ENCODE data around the gene RFX4. TPM values are rescaled to one million over a fixed set of nuclear protein-coding genes. Genes with fewer than 3 reads are reported as not detected.
A peak's percentile ranks its signal among the peaks of the same experiment; 100 is the strongest.

RFX4 gene
- total RNA-seq (2014; rRNA removed; shearing (Covaris generic)): not detected in 2 replicates

DNA sequence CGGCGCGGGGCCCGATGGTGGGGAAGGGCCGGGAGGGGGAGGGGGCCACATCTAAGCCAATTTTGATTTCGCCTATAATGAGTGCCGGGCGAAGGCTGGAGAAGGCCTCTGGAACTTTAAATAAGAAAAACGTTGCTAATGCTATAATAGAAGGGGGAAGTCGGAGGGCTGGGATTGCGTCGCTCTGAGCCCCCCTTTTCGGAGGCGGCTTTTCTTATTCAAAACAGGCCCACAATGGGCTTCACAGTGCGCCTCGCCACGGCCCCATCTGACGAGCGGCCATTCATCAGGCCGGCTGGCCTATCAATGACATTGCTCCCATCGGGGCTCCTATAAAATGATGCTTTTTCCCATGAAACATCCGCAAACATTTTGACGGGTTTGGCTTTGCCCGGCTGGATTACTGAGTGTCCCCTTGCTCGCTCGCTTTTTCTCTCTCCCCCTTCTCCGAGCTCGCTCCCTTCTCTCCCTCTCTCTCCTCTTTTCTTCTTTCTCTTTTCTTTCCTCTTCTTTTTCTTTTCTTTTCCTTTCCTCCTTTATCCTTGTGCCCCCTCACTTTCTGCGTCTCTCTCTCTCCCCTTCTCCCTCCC is at the start of gene RFX4:
Gene RFX4 (plus strand): TSS at position 364 of the 590 bp plus-strand sequence. CDS start 317 bp downstream, outside the sequence.
- in situ Hi-C loops (cut with HindIII; ENCODE audit: low sequenced_read_pairs): no loop called here
- peak; percentile 20 for DNase-seq (ENCODE audit: low spot score)

DNA sequence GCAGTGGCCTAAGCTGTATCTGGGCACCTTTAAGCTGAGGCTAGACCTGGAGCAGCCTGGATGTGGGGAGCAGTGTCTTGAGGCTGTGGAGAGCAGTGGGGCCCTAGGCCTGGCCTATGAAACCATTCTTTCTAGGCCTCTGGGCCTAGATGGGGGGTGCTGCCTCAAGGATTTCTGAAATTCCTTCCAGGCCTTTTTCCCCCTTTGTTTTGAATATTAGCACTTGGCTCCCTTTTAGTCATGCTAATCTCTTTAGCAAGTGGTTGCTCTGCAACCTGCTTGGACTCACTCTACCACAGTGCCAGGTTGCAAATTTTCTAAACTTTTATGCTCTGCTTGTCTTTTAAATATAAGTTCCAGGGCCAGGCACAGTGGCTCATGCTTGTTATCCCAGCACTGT is 41.6 kb upstream of the RFX4 start:
- in situ Hi-C loops (cut with HindIII; ENCODE audit: low sequenced_read_pairs): no loop called here
- DNase-seq (ENCODE audit: low spot score): no peak

DNA sequence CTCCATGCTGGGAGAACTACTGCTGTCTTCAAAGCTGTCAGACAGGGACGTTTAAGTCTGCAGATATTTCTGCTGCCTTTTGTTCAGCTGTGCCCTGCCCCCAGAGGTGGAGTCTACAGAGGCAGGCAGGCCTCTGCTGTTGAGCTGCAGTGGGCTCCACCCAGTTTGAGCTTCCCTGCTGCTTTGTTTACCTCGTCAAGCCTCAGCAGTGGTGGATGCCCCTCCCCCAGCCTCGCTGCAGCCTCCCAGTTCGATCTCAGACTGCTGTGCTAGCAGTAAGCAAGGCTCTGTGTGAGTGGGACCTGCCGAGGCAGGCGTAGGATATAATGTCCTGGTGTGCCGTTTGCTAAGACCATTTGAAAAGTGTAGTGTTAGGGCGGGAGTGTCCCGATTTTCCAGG is 31.4 kb upstream of the RFX4 start:
- DNase-seq (ENCODE audit: low spot score): no peak
- in situ Hi-C loops (cut with HindIII; ENCODE audit: low sequenced_read_pairs): no loop called here

DNA sequence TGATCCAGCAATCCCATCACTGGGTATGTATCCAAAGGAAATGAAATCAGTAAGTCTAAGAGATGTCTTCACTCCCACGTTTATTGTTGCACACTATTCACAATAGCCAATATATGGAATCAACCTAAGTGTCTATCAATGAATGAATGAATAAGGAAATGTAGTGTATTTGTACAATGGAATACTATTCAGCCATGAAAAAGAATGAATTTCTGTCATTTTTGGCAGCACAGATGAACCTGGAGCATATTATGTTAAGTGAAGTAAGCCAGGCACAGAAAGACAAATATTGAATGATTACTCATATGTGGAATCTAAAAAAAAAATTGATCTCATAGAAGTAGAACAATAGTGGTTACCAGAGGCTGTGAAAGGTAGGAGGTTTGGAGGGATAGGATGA is 30.6 kb upstream of the RFX4 start:
- in situ Hi-C loops (cut with HindIII; ENCODE audit: low sequenced_read_pairs): no loop called here
- no peak for DNase-seq (ENCODE audit: low spot score)

DNA sequence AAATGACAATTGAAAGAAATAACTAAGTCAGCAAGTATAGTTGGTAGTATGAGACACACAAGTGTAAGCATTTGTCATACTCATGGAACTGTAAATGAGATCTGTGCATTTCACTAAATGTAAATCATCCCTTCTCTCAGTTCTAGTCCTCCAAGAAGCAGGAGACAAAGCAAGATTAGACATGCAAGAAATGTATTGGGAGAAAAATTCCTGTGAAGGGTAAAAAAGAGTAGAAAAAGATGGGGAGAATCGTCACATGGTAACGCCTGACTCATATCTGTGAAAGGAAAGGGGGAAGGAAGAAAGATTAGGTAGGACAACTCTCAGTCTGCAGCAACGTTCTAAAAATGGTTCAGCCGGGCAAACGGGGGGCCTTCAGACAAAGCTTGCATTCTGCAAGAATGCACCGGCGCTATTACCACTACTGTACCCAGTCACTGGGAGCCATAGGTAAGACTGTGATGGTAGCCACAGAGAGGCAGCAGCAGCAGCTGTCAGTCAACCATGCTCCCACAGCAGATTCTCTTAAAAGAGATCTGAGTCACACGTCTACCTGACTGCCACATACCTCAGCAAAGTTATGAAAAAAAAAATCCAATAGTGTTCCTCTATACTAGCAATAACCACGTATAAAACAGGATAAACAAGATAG is 18.0 kb upstream of the RFX4 start:
- in situ Hi-C loops (cut with HindIII; ENCODE audit: low sequenced_read_pairs): no loop called here
- DNase-seq (ENCODE audit: low spot score): no peak

DNA sequence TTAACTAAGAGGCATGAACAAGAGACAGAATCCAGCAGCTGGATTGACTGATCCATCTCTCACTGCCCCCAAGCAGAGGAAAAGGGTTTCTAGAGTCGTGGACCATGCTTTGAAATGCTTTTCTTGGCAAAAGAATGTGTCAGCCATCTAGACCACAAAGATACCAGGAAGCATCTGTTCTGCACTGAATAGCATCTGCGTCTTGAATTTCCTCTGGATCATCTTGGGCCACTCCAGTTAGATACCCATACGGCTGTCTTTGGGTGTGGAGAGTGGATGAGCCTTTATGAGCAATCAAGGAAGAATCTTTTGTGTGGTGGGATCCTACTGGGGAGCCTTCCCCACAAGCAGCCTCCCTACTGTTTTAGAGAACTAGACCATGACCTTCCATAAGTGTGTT is 16.0 kb upstream of the RFX4 start:
- in situ Hi-C loops (cut with HindIII; ENCODE audit: low sequenced_read_pairs): no loop called here
- DNase-seq (ENCODE audit: low spot score): no peak

DNA sequence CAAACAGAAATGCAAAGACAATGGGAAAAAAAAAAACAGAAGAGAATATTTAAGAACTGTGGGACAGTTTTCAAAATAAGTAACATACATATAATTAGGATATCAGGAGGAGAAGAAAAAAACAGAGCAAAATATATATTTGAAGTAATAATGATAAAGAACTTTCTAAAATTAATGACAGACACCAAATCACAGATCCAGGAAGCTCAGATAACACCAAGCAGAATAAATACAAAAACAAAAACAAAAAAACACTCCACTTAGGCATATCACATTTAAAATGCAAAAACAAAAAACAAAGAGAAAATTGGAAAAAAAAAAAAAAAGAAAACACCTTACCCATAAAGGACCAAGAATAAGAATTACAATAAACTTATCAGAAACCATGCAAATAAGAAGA is 9.6 kb upstream of the RFX4 start:
- DNase-seq (ENCODE audit: low spot score): no peak
- in situ Hi-C loops (cut with HindIII; ENCODE audit: low sequenced_read_pairs): no loop called here

DNA sequence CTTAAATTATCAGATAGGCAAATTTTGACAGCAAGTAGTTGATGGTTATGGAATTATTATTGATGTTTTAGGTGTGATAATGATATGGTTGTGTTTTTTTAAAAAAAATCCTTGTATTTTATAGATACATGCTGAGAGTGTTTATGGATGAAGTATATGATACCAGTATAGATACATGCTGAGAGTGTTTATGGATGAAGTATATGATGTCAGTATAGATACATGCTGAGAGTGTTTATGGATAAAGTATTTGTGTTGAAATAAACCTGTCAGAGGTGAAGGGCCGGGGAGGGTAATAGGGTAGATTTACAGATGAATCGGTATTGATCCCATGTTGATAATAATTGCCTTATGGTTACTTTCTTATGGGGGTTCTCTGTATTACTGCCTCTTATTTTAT is 6.0 kb upstream of the RFX4 start:
- no peak for DNase-seq (ENCODE audit: low spot score)
- in situ Hi-C loops (cut with HindIII; ENCODE audit: low sequenced_read_pairs): no loop called here

DNA sequence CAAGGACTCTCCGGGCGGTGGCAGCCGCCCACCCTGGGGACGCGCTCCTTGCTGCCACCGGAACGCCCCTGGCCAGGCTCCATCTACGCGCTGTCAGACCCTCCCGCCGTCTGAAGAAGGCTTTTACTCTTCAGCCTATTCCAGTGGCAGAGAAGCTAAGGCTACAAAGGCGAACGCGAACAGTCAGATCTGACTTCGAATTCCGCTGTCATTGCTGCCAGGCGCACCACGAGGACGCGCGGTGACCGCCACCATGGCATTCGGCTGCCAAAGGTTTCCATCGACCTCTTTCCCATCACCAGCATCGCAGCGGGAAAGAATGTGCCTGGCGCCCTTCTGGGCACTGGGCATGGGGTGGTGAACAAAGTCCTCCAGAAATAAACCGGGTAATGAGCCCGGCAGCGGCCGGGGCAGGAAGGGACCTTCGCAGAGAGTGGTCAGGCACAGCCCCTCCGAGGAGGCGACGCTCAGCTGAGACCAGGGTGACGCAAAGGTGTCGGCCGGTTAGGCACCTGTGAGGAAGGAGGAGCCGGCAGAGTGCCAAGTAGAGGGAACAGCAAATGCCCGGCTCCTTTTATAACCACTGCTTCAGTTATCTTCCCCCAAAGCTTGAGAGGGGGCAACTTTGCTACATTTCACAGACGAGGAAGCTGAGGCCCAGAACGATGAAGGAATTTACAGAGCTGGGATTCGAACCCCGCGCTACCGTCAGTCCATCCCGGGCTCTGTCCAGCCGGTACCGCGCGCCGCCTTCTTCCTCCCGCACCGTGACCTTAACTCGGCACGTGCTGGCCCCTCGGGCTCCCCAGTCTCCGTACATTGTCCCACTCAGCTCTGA is 1.9 kb upstream of the RFX4 start:
- no peak for DNase-seq (ENCODE audit: low spot score)
- in situ Hi-C loops (cut with HindIII; ENCODE audit: low sequenced_read_pairs): no loop called here

DNA sequence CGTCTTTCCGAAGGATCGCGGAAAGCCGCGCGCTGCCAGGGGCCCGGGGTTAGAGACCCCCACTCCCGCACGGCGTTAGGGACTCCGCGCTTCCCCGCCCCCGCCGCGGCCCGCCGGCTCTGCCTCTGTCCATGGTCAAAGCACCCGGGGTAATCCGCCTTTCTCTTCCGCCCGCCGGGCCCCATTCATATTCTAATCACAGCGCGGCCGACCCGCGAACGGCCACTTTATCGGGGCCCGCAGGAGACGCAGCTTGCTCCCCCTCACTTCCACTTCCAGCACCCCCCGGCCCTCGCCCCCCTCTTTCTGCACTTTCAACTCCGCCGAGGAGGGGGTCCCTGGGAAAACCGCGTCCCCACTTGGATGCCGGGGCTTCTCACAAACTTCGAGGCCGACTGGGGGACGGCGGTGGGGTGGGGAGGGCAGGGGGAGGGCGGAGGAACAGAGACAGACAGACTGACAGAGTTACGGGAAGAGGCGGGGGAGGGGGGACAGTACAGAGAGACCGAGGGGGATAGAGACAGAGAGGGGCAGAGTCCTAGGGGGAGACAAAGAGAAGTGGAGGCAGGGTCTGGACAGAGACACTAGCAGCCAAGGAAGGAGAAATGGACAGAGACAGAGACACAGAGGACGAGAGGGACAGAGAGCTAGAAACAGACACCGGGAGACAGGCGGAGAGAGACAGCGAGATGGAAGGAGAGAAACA is 1.1 kb upstream of the RFX4 start:
- no peak for DNase-seq (ENCODE audit: low spot score)
- in situ Hi-C loops (cut with HindIII; ENCODE audit: low sequenced_read_pairs): no loop called here

DNA sequence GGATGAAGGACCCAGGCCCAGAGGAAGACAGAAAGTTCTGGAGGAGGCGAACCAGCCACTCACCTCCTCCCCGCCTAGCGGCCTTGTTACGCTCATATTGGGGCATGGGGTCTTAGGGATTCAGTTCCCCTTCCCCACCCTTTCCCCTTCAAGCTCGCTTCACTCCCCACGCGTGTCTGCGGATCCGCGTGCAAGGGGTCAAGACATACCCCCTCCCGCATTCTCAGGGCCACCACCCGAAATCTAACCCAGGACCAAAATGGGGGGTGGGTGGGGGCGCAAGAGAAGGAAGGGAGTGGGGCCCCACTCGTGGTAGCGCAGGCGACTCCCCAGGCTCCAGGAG is 584 bp upstream of the RFX4 start:
- in situ Hi-C loops (cut with HindIII; ENCODE audit: low sequenced_read_pairs): no loop called here
- no peak for DNase-seq (ENCODE audit: low spot score)

DNA sequence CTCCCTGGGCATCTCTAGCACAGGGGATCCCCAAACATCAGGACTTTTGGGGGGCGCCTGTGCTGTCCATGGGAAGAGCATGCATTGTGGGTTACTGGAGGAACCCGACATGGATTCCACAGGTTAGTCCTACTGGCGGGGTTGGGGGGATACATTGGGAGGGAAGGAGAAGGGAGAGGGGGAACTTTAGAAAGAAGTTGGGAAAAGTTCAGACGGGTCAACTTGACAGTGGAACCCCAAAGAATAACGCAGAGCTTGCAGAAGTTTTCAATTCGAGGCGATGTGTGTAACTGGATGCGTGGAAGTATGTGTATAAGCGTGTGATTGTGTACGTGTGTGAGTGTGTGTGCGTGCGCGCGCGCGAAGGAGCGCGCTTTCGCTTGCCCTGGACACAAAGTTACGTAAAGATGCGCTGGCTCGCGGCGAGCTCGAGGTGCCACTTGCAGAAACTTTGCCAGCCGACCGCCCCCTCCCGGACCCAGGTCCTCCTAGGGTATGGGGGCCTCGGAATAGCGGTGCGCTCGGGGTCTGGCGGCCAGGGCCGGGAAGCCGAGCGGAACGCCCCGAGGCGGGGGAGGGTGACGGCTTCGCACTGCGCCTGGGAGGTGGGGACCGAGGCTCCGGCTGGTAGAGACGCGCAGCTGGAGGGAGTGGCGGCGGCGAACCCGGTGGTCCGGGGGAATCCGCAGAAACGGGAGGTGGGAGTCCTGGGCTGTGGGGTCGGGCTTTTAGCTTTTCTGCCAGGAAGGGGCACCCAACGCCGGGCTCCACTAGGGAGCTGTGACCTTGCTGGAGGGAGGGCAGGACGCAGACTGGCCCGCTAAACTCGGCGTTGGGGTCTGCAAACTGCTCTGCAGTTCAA is 669 bp downstream of the RFX4 start:
- in situ Hi-C loops (cut with HindIII; ENCODE audit: low sequenced_read_pairs): no loop called here
- no peak for DNase-seq (ENCODE audit: low spot score)

DNA sequence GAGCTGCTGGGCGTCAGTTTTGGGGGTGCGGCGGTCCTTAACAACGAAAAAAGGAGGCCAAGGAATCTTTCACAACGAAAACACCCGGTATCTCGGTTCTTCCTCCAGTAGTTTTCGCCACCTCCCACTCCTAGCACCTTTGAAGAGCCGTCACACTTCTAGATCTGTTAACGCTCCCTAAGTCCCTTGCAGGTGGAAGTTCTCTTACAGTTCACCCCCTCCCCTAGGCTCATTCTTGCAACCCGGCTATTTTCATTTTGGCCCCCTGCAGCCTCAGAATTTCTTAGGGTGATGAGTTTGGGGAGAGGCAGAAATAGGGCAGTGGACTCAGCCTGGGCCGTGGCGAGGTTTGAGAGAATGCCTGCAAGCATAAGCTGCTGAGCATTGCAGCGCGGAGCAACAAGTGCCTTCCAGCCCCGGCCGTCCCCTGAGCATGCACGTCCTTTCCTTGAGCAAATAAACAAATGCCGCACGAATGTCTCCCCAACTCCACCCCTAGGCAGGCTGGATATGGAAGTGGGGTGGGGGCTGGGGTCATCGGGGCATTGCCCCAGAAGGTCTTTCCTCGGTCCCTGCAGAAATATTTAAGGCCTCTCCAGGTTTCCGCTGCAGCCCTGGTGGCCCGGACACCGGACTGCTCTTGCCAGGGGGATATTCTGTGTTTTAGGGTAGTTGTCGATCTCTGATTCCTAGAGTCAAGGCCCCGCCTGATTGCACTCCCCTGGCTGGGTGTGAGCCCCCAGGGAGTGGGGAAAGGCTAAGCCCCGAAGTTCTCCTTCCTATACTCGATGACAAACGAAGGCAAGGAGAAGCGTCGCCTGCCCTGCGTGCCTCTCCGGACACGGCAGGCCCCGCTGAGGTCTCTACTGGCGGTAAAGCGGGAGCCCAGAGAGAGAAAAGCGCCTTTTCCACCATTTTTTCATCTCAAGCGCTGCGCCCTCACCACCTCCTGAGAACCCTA is 1.6 kb downstream of the RFX4 start:
- in situ Hi-C loops (cut with HindIII; ENCODE audit: low sequenced_read_pairs): no loop called here
- no peak for DNase-seq (ENCODE audit: low spot score)

DNA sequence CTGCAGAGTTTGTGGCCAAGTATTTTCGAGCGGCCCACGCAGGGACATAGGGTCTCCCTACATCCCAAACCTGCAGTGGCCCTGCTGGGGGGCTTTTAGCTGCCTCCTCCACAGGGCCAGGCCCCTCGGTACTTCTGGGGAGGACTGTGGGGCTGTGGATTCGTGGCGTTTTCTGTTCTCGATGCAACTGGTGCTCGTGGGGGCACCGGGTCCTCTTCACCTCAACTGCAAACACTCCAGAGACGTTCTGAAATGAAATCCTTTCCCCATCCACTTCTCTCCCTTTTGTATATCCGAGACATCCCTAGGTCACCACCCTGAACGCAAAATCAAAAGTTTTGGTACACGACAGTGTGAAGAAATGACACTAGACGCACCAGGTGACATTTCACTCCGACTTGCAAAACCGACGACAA is 2.3 kb downstream of the RFX4 start:
- no peak for DNase-seq (ENCODE audit: low spot score)
- in situ Hi-C loops (cut with HindIII; ENCODE audit: low sequenced_read_pairs): no loop called here

DNA sequence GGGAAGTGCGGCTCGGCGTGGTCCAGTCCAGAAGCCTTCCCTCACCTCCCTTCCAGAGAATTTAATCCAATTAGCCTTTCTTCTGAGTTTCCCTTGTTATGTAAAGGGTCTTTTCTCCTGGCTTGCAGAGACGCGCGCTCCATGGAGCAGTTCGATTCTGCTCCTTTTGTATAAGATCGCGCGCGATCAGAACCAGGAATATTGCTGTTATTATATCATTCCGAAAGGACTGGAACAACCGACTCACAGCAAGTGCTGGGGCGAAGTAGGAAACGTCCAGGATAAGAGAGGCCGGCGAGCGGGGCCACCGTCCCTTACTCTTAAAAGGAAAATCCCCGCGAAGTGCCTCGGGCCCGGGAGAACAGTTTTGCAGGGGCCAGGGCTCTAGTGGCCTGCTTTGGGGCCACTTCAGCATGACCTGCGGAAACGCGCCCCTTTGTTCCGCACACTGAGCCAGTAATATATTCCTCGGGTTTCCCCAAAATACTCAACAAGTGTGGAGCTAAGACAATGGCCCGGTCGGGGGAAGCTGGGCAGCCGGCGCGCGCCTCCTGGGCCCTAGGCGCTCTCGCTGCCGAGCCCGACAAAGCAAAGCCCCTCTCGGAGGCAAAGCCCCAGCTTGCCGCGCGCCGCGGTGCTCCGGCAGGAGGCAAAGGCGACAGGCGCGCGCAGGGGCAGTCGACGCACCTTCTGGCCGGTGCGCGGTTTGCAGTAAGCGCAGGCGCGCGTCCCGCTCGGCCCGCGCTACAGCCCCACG is 2.9 kb downstream of the RFX4 start:
- in situ Hi-C loops (cut with HindIII; ENCODE audit: low sequenced_read_pairs): no loop called here
- no peak for DNase-seq (ENCODE audit: low spot score)

DNA sequence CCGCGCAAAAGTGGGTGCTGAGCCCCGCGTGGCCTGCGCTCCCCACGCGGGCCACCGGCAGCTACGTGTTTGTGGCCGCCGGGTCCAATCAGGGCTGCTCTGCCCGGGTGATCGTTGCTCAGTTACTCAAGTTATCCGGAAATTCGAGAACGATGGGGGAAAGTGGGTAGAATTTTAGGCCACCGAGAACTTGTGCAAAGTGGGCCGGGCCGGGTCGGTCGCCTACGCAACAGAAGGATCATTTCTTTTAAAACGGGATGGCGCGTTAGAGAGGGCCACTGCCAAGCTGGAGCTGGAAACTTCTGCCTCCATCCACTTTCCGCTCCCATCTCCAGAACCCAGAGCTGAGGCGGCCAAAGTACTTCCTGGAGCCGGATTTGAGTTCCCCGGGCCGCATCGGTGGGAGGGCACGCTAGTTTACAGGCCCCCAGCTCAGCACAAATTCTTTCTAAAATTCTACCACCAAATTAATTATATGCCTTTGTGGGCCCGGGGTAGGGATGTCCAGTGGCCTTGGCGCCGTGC is 3.5 kb downstream of the RFX4 start:
- in situ Hi-C loops (cut with HindIII; ENCODE audit: low sequenced_read_pairs): no loop called here
- no peak for DNase-seq (ENCODE audit: low spot score)

Data from G401 (cell line).